ENCODE measurements around the gene C2CD3. TPM values are rescaled to one million over a fixed set of nuclear protein-coding genes. Genes with fewer than 3 reads are reported as not detected.

C2CD3 gene
- total and polyA plus RNA-seq, 2 donors (not counting 1 experiment from before 2014, with no cell fraction given) = 5.8 to 8.3 TPM

DNA sequence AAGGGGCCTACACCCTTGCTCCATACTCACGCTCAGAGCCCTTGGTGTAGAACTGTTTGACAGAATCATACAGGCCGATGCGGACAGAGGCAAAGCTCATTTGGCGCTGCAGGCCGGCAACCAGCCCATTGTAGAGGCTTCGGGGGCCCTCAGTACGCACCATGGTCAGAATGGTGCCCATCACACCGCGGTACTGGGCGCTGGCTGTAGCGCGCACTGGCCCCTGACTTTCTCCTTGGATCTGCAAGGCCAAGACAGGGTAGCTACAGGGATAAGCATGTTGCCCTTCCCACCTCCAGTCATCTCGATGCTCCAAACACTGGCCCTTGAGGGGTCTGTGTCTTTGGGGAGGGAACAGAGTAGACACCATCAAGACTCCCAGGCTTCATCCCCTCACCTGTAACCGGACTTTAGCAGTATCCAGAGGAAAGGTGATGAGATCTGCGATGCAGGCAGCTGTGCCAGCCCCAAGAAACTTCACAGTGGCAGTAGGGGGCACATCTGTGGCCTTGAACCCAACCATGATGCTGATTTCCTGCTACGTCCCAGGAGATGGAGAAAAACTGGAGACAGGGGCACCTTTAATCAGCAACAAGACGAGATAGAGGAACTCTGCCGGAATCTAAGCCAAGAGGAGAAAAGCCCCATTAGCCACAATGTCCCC lies 192.8 kb downstream of the C2CD3 start:
- Histone ChIP-seq H3K79me2 (ENCODE audit: control insufficient read depth, insufficient read depth, low read length) (no peaks in the 10 kb centered on the region), H3K9ac (ENCODE audit: insufficient read depth, low read length) (no peak overlapping the region), H3K36me3 (ENCODE audit: control insufficient read depth, insufficient read depth, low read length) (peaks cover 1% of the 10 kb centered on the region), H2AFZ (ENCODE audit: low read length) (no peak overlapping the region), H3K27me3 (ENCODE audit: control insufficient read depth, insufficient read depth, low read length) (no peaks in the 10 kb centered on the region), H4K20me1 (ENCODE audit: control insufficient read depth, extremely low read depth, insufficient read depth, low read length) (no peaks in the 10 kb centered on the region), H3K4me3 (replicated peaks in 1 of 4; ENCODE audit: control extremely low read depth in 1 of 4, insufficient read depth in 1 of 4, low read depth in 3 of 4, low read length in 4 of 4) (no peak overlapping the region), H3K9me3 (ENCODE audit: control insufficient read depth, insufficient read depth, low read depth, low read length) (no peaks in the 10 kb centered on the region), H3K4me2 (ENCODE audit: extremely low read depth, insufficient read depth, low read length) (no peak overlapping the region), H3K27ac (ENCODE audit: insufficient read depth, low read length) (no peak overlapping the region), H3K4me1 (ENCODE audit: control insufficient read depth, extremely low read depth, insufficient read depth, low read length) (peaks cover 7% of the 10 kb centered on the region)
- DNase-seq (ENCODE audit: low read depth in 2 of 2) = no peak
- TF ChIP-seq EZH2 (IDR thresholded peaks at IDR 0.05; ENCODE audit: low read length, missing control alignments) = no peak
- TF ChIP-seq, protein P1, sequence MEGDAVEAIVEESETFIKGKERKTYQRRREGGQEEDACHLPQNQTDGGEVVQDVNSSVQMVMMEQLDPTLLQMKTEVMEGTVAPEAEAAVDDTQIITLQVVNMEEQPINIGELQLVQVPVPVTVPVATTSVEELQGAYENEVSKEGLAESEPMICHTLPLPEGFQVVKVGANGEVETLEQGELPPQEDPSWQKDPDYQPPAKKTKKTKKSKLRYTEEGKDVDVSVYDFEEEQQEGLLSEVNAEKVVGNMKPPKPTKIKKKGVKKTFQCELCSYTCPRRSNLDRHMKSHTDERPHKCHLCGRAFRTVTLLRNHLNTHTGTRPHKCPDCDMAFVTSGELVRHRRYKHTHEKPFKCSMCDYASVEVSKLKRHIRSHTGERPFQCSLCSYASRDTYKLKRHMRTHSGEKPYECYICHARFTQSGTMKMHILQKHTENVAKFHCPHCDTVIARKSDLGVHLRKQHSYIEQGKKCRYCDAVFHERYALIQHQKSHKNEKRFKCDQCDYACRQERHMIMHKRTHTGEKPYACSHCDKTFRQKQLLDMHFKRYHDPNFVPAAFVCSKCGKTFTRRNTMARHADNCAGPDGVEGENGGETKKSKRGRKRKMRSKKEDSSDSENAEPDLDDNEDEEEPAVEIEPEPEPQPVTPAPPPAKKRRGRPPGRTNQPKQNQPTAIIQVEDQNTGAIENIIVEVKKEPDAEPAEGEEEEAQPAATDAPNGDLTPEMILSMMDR (conservative IDR thresholded peaks at IDR 0.05 in 1 of 2, IDR thresholded peaks at IDR 0.05 in 1 of 2; ENCODE audit: low read depth in 1 of 2, low read length in 2 of 2) = no peak

DNA sequence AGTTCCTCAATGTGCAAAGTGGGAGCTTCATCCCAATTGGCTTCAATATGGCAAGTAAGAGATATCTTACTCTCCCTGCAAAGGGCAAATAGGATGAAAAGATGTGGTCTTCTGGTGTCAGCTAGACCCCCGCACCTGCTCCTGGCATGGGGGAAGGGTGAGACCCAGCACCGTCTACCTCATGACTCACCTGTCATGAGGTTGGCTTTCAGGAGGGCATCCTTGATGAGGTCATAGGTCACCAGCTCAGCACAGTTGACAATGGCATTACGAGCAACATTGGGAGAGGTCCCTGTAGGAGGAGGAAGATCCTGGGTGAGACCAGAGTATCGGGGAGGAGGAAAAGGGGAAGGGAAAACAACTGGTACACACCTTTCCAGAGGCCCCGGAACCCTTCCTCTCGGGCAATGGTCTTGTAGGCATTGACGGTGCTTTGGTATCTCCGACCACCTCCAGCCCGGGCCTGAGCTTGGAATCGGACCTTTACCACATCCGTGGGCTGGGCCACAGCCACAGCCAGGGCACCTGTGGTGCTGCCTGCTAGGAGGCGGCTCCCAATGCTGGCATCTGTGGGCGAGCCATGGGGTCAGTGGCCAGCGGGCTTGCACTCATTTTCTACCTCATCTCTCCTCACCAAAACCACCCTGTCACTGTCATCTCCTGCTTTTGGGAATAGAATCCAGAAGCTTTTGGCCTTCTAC lies 194.2 kb downstream of the C2CD3 start:
- no peak for DNase-seq (ENCODE audit: low read depth in 2 of 2)
- Histone ChIP-seq H4K20me1 (ENCODE audit: control insufficient read depth, extremely low read depth, insufficient read depth, low read length) (no peaks in the 10 kb centered on the region), H3K9ac (ENCODE audit: insufficient read depth, low read length) (no peak overlapping the region), H3K27me3 (ENCODE audit: control insufficient read depth, insufficient read depth, low read length) (no peaks in the 10 kb centered on the region), H3K4me2 (ENCODE audit: extremely low read depth, insufficient read depth, low read length) (no peak overlapping the region), H3K4me1 (ENCODE audit: control insufficient read depth, extremely low read depth, insufficient read depth, low read length) (peaks cover 7% of the 10 kb centered on the region), H3K79me2 (ENCODE audit: control insufficient read depth, insufficient read depth, low read length) (no peaks in the 10 kb centered on the region), H3K9me3 (ENCODE audit: control insufficient read depth, insufficient read depth, low read depth, low read length) (no peaks in the 10 kb centered on the region), H3K36me3 (ENCODE audit: control insufficient read depth, insufficient read depth, low read length) (peaks cover 1% of the 10 kb centered on the region), H3K4me3 (replicated peaks in 1 of 4; ENCODE audit: control extremely low read depth in 1 of 4, insufficient read depth in 1 of 4, low read depth in 3 of 4, low read length in 4 of 4) (no peak overlapping the region), H2AFZ (ENCODE audit: low read length) (no peak overlapping the region), H3K27ac (ENCODE audit: insufficient read depth, low read length) (no peak overlapping the region)
- TF ChIP-seq, protein P1 (conservative IDR thresholded peaks at IDR 0.05 in 1 of 2, IDR thresholded peaks at IDR 0.05 in 1 of 2; ENCODE audit: low read depth in 1 of 2, low read length in 2 of 2) = no peak
- TF ChIP-seq EZH2 (IDR thresholded peaks at IDR 0.05; ENCODE audit: low read length, missing control alignments) = no peak

DNA sequence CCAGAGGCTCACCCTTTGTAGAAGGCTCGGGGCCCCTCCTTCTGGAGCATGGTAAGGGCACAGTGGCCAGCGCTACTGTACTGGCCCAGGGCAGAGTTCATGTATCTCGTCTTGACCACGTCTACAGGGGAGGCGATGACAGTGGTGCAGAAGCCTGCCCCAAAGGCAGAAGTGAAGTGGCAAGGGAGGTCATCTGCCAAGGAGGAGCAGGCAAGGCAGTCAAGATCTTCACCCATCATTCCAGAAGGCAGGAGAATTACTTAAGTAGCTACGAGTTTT lies 195.4 kb downstream of the C2CD3 start:
- H4K20me1 ChIP-seq (ENCODE audit: control insufficient read depth, extremely low read depth, insufficient read depth, low read length) = no peaks in the 10 kb centered on the region
- H3K36me3 ChIP-seq (ENCODE audit: control insufficient read depth, insufficient read depth, low read length) = peaks cover 1% of the 10 kb centered on the region
- H3K79me2 ChIP-seq (ENCODE audit: control insufficient read depth, insufficient read depth, low read length) = no peaks in the 10 kb centered on the region
- H3K9me3 ChIP-seq (ENCODE audit: control insufficient read depth, insufficient read depth, low read depth, low read length) = no peaks in the 10 kb centered on the region
- H3K27ac ChIP-seq (ENCODE audit: insufficient read depth, low read length) = no peak overlapping the region
- no peak overlapping the region for H3K4me2 ChIP-seq (ENCODE audit: extremely low read depth, insufficient read depth, low read length)
- no peak overlapping the region for H3K4me3 ChIP-seq (replicated peaks in 1 of 4; ENCODE audit: control extremely low read depth in 1 of 4, insufficient read depth in 1 of 4, low read depth in 3 of 4, low read length in 4 of 4)
- TF ChIP-seq, protein P1 (conservative IDR thresholded peaks at IDR 0.05 in 1 of 2, IDR thresholded peaks at IDR 0.05 in 1 of 2; ENCODE audit: low read depth in 1 of 2, low read length in 2 of 2) = no peak
- TF ChIP-seq EZH2 (IDR thresholded peaks at IDR 0.05; ENCODE audit: low read length, missing control alignments) = no peak
- no peaks in the 10 kb centered on the region for H3K27me3 ChIP-seq (ENCODE audit: control insufficient read depth, insufficient read depth, low read length)
- peaks cover 7% of the 10 kb centered on the region for H3K4me1 ChIP-seq (ENCODE audit: control insufficient read depth, extremely low read depth, insufficient read depth, low read length)
- H3K9ac ChIP-seq (ENCODE audit: insufficient read depth, low read length) = no peak overlapping the region
- H2AFZ ChIP-seq (ENCODE audit: low read length) = no peak overlapping the region
- no peak for DNase-seq (ENCODE audit: low read depth in 2 of 2)
